Measurements from ENCODE around the gene ZDHHC11B.
A peak's percentile ranks its signal among the peaks of the same experiment; 100 is the strongest.
"Not testable (repeated sequence)": the region's sequence is repeated elsewhere in the genome, so short reads cannot be mapped to it uniquely, and the experiment has no call there.

ZDHHC11B gene

DNA sequence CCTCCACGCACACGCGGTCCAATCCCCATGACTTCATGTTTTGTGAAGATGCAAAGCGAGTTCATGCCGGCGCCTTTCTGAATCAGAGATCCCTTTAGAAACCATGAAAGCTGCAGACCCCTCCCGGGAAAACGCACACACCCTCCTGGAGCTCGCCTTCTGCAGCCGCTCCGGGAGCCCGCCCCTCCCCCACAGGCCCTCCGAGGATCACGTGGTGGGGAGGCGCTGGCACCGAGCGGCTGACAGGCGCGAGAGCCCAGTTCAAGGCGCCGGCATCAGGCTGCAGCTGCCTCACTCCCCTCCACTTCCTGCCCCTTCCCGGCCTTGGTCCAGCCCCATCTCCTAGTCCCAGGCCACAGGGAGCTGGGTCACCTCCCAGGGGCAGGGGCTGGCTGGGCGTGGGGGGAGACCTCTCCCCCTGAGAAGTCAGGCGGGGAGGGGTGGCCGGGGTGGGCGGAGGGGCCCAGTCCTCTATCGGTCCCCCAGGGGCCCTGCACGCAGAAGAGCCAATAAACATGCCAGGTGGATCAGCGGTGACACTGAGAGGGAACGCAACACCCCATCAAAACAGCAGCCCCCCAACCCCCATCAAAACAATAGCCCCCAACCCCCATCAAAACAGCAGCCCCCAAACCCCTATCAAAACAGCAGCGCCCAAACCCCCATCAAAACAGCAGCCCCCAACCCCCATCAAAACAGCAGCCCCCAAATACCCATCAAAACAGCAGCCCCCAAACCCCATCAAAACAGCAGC, 1.3 kb downstream of the ZDHHC11B start:
- DNase-seq: not testable (repeated sequence)

DNA sequence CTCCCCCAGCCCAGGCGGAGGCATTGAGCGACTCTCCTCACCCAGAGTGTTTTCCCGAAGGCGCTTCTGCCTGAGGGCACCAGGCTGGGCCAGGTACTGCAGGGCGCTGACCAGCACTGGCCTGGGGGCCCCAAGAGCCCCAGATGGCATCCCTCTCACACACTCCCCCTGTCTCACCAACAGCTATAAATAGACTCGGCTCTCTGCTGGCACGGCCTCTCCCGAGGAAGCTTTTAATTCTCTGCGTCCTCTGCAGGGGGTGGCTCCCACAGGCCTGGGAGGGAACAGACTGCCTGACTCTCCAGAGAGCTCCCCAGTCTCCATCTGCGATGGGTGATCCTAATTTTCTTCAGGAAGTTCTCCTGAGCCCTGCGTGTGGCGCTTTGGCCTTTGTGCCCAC, 2.2 kb downstream of the ZDHHC11B start:
- not testable (repeated sequence) for DNase-seq

DNA sequence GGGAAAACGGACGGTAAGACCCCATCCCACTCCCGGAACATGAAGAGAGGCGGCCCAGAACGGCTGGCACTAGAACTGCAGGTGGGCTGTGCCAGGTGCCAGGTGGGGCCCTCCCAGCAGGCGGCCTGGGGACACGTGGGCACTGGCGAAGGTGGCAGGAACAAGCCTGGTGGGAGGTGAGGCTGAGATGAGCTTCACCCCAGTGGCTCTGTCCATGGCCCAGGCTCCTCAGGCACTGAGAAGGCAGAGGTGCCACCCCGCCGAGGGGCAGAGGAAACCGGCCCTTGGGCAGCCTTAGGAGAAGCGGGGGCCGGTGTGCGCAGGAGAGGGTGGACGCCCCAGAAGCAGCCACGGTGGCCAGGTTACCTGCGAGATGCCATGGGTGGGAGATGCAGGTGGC, 4.0 kb downstream of the ZDHHC11B start:
- DNase-seq: not testable (repeated sequence)

DNA sequence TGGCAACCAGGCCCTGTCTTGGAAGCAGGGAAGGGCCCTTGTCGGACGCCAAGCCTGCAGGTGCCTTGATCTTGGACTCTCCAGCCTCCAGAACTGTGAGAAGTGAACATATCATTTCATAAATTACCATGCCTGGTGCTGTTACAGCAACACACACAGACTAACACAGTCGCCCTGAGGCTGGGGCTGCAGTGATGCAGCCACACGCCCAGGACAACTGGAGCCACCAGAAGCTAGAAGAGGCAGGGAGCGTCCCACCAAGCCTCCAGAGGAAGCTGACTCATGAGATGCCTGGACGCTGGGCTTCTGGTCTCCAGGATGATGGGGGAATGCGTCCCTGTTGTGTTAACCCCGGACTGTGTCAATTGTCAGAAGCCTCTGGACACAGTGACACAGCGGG, 5.6 kb downstream of the ZDHHC11B start:
- not testable (repeated sequence) for DNase-seq

DNA sequence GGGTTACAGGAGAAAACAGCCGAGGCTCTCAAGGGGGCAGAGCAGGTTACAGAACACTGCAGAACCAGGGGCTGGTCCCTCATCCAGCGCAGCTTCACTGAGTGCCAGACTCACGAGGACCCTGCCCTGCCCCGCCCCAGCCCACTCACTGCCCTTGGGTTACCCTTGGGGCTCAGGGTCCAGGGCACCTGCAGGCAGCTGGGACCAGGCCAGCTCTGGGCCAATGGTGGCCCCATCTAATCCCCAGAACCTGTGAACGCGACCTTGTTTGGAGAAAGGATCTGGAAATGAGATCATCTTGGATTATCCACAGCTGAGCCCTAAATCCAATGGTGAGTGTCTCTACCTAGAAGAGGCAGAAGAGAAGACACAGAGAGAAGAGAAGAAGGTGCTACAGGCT, 6.1 kb downstream of the ZDHHC11B start:
- not testable (repeated sequence) for DNase-seq

DNA sequence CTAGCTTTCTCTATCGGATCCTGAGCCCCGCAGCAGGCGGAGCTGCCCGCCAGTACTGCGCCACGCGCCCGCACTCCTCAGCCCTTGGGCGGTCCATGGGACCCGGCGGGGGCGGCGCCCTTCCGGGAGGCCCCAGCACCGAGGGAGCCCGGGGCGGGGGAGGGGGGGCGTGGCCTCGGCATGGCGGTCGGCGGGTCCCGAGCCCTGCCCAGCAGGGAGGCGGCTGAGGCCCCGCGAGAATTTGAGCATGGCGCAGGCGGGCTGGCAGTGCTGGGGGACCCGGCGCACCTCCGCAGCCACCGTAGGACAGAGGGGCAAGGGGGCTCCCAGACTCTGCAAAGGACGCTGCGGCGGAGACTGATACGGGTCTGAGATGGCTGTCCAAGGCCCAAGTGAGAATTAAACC, 6.8 kb downstream of the ZDHHC11B start:
- DNase-seq: no peak

DNA sequence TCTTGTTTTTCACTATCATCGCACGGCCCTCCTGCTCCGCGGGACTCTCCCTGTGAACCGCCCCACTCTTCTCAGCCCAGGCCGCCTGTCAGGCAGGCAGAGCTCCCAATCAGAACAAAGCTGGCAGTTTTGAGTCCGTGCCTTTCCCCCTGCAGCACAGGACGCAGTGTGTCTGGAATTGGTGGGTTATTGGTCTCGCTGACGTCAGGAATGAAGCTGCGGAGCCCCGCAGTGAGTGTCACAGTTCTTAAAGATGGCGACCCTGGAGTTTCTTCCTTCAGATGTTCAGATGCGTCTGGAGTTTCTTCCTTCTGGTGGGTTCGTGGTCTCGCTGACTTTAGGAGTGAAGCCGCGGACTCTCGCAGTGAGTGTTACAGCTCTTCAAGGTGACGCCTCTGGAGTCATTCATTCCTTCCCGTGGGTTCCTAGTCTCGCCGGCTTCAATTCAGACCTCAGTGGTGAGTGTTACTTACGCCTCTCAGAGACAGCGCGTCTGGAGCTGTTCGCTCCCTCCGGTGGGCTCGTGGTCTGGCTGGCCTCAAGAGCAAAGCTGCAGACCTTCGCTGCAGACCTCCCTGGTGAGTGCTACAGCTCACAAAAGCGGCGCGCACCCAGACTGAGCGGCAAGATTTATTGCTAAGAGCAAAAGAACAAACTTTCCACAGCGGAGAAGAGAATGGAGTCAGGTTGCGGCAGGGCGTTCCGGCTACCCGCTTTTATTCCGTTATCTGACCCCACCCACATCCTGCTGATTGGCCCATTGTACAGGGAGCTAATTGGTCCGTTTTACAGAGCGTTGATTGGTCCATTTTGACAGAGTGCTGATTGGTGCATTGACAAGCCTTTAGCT, 7.4 kb downstream of the ZDHHC11B start:
- DNase-seq: no peak

DNA sequence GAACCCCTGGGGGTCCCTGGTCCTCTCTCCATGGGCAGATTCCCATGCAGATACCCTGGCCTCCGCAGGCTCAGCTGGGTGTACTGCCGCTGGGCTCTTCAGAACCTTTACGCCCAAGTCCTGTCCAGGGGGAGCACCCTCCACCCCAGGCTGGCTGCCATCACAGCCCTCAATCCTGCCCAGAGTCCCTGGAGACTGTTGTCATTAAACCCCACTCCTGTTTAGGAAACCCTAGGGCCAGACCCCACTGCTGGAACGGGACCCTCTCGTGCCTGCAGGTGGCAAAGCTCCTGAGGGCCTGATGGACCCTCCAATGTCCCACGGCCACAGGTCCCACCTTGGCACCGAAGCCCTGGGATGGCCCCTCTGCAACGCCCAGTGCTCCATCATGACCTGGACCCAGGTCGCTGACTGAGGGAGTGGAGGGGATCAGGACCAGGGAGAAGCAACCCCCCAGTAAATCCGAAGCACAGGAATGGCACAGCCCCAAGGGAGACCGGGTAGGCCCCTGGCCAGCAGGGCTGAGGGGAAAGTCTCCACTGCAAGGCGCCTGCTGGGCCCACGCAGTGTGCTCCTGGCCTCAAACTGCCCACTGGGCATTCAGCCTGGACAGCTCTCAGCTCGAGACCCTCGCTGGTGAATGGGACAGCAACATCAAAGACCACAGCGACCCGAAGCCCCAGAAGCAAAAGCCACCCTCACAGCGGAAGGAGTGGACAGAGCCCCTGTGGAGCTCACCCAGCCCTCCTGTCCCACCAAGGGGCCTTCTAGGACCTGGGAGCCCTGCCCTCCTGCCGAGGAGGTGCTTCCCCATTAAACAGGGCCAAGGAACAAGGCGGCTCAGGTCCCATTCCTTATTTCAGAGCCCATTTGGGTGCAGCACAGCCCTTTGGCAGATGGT, 8.3 kb downstream of the ZDHHC11B start:
- DNase-seq: peak; percentile 59

DNA sequence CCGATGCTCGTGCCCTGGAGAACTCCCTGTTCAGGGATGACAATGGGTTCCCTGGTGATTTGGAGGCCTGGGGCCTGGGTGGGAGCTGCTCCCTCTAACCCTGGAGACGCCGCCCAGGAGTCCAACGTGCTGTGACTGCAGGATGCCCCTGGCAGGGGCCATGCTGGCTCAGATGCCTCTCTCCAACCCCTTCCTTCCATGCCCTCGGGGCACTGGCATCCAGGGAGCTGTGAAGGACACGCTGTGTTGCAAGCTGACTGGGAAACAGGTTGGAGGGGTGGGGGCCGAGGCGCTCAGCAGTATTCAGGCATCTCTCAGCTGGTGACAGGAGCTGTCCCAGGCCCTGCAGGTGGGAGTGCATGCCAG, 9.0 kb downstream of the ZDHHC11B start:
- peak; percentile 52 for DNase-seq

DNA sequence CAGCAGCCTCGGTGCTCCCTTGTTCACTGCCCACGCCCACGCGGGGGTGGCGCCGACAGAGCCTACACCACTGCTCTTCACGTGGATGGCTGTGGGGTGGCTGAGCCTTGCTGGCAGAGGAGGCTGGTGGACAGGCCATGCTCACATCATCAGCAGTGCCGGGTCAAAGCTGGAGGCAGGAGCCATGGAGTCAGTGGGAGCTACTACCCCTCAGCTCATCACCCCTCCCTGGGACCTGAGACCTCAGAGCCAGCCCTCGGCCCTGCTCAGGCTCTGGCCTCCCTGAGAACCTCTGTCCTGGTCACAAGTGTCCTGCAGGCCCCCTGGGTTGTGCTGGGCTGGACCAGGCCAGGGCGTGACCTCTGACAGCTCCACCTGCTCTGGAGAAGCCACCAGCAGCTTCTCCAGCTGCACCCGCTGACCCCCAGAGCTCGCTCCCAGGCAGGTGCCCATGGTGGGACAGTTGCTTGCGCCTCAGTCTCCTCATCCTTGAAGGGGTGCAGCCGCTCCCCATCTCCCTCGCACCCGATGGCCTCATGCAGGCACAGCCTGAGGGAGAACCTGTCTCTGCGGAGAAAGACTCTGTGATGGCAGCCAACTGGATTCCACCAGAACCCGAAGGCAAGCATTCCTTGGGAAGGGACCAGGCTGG, 9.5 kb downstream of the ZDHHC11B start:
- peak; percentile 55 for DNase-seq

DNA sequence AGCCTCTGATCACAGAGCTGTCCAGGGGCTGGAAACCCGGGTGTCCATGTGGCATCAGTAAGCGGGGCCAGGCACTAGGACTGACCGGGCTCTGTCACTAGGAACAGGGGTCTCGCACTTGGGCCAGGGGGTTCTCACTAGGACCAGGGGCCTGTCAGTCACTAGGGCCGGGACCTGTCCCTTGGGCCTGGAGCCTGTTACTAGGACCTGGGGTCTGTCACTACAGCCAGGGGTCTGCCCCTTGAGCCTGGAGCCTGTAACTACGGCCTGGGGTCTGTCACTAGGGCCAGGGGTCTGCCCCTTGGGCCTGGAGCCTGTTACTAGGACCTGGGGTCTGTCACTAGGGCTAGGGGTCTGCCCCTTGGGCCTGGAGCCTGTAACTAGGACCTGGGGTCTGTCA, 10.2 kb downstream of the ZDHHC11B start:
- peak; percentile 55 for DNase-seq

DNA sequence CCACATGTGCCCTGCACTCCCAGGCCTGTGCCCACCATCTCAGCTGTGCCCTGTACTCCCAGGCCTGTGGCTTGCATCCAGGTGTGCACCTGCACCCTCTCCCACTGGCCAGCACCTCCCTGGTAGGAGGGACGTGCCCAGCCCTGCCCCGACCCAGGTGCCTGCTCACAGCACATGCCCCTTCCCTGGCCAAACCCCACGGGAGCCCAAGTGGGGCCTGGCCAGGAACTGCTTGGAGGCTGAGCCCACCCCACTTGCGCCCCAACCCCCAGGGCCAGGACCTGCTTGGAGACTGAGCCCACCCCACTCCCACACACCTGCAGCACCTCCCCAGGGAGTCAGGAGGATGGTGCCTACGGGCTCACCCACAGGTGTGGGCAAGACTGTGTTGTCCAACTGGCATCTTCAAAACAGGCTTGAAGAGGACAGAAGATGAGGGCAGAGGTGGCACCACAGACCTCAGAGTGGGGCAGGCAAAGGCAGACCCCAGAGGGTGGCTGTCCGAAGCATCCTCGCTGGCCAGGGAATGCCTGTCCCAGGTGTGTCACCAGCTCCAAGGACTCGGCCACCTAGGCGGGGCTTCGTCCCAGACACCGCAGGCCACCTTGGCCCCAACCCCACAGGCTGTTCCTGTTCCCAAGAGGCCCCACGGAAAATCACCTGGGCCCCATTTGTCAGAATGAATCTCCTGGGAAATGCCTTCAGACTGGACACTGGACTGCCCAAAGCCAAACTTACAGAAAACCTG, 10.8 kb downstream of the ZDHHC11B start:
- peak; percentile 57 for DNase-seq

DNA sequence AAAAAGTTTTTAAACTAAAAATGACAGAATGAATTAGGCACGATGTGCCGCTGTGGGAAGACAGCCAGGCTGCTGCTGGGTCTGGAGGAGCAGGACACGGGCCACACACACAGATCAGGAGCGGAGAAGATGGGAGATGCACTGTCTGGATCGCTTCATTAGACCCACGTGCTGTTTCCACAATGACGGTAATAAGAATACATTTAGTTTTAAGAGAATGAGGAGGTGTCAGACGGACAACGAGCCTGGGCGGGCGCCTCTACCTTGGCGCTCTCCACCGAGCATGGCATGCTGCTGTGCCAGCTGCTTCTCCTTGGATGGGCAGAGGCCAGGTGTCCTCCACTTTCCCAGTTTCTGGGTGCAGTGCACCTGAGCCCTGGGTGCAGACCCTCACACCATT, 11.6 kb downstream of the ZDHHC11B start:
- DNase-seq: peak; percentile 51

DNA sequence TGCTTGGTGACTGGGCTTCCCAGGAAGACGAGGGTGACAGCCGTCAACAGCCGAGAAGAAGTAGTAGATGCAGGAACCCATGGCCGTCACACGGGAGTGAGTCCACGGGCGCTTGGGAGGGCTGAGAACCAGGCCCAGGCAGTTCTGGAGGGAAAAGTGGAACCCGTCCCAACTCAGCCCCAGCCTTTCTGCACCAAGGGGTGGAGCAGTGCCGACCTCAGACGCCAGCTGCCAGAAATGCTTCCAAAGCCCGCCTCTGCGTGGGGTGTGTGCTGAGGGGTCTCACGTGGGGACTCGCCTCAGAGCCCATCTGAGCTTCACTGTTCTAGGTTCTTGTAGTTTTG, 12.0 kb downstream of the ZDHHC11B start:
- DNase-seq: not testable (repeated sequence)

DNA sequence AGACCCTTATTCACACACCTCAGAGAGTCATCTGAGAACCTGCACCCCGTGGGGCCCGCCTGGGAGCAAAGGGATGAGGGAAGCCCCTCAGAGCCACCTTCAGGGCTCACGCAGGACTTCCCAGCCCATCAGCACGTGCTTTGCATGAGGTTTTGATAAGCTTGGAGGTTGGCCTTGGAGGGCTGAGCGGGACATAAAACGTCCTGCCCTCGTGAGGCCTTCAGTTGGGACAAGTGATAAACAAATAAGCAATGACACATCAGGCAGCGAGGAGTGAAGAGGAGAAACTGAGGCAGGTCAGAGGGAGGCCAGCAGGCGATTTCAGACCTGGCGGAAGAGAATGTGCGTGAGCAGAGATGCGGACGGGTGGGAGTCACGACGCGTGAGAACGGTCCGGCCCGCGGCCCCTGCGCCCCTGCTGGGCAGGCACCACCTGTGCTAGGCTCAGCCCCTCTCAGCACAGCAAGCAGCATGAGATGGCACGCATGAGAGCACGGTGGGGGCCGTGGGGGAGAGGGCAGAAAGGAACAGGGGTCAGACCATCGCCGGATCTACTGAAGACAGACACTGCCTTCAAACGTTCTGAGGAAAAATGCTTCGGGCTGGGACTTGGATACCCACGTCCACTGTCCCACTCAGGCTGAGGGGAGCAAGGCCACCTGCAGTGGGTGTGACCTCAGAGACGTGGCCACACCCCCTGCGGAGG, 12.5 kb downstream of the ZDHHC11B start:
- peak; percentile 49 for DNase-seq

DNA sequence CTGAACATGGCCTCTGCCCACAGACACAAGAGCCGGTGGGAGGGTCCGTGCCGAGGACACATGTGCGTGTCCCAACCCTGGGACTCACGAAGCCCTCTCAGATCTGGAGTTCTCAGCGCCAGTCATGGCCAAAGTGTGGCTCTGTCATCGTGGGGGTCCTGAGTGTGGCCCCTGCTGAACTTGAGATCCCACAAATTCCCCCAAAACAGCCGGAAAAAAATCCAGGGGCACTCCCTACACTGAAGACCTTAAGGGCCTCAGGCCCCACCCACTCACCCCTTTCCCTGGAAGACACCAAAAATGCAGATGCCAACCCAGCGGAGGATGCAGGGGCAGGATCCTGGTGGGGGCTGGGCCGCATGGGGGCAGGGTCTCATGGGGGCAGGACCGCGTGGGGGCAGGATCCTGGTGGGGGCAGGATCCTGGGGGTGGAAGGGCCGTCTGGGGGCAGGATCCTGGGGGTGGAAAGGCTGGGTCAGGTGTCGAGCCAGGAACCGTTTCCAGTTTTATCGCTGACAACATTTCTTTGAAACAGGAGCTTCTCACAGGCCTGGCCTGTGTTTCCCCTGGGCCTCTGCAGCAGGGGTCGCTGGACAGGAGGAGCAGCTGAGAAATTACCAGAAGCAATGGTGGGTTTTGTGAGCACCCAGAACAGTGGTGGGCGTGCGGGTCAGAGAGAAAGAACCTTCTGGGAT, 13.3 kb downstream of the ZDHHC11B start:
- DNase-seq: peak; percentile 48

DNA sequence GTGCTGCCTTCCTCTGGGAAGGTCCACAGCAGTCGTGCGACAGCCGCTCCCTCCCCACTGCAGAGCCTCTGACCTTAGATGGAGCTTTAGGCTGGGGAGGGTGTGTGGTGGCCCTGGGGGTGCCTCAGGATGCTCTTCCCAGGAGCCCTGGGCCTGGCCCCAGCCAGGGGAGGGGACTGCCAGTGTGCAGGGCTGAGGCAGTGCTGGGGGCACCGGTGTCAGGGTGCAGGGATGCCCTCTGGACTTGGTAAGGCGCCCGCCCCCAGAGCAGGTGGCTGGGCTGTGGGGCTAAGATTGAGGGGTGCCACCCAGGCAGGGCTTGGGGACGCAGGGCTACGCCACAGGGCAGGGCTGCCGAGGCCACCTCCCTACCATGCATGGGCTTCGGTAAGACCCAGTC, 13.9 kb downstream of the ZDHHC11B start:
- DNase-seq: peak; percentile 52

DNA sequence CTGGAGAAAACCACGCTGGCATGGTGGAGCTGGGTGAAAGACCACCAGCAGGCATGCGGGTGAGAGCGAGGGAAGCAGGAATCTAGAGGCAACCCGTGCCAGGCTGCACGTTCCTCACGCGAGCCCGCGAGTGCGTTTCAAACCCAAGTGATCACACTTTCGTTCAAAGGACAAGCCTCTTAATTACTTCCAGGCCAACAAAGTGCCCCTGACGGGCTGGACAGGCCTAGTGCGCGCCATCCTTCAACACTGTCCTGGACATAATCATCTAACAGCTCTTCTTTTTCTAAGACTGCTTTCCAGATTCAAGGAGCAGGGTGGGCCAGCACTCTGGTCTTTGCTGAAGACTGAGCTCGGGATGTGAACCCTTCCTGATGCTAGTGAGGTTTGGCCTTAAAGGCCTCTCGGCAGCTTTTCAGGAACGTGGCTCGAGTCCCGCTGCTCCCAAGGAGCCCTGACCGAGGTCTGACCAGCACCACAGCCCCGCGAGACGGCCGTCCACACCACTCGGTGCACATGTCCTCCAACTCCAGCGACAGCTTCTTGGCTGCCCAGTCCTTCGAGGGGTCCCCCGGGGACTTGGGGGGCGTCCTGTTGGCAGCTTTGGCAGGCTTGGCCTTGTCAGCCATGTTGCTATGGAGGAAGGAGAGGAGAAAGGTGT, 14.9 kb downstream of the ZDHHC11B start:
- peak; percentile 50 for DNase-seq

DNA sequence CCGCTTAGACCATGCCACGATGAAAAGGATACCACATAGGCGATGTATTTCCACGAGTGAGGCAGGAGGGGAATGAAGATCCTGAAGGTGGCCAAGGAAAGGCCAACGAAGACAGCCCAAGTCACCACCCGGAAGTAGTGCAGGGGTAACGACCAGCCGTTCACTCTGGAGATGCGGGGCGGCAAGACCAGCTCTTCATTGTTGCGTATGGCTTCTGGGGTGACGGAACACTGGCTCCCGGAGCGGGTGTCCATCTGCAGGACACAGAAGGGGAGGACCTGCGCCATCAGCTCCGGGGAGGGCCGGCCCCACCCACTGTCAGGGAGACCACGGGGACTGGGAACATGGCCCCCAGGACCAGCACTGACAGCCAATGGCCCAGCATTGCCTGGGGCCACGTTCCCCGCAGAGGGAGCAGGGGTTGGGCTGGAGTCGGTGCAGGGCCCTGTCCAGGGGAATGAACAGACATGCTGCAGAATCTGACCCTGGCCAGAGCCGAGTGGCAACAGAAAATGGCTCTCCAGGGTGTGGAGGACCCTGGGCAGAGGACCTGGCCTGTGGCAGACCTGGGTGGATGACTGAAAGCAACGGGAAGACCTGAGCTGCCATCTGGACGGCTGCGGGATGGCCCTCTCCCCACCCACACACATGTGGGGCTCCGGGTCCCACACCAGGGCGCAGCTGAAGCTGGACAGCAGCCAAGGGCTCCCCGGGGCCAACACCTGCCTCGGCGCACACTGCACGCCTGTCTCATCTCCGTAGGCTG, 17.7 kb downstream of the ZDHHC11B start:
- DNase-seq: peak; percentile 51
